Astrocyte of the cerebellum (primary cell): ENCODE data around the gene JAG1.

ENCODE experiments used
- DNase-seq: peaks from one replicate; pipeline ENCODE4 v3.0.0-alpha.2; 2011; ENCODE audit warnings: low read depth
- H3K4me3 ChIP-seq: 2 replicates; pipeline ENCODE4 v1.5.1; 2011; ENCODE audit warnings: mild to moderate bottlenecking, low read depth, low read length, moderate library complexity
- in situ Hi-C: cut with HindIII; loops from 2 replicates; pipeline ENCODE4 v1.10.0; 2017; ENCODE audit warnings: low sequenced_read_pairs
- TF ChIP-seq, protein P1 (sequence below): IDR thresholded peaks from 2 replicates; pipeline ENCODE4 v1.5.1; 2012; ENCODE audit warnings: low read length, low read depth, moderate library complexity, mild to moderate bottlenecking; ENCODE audit errors: missing control alignments

The JAG1 gene

DNA sequence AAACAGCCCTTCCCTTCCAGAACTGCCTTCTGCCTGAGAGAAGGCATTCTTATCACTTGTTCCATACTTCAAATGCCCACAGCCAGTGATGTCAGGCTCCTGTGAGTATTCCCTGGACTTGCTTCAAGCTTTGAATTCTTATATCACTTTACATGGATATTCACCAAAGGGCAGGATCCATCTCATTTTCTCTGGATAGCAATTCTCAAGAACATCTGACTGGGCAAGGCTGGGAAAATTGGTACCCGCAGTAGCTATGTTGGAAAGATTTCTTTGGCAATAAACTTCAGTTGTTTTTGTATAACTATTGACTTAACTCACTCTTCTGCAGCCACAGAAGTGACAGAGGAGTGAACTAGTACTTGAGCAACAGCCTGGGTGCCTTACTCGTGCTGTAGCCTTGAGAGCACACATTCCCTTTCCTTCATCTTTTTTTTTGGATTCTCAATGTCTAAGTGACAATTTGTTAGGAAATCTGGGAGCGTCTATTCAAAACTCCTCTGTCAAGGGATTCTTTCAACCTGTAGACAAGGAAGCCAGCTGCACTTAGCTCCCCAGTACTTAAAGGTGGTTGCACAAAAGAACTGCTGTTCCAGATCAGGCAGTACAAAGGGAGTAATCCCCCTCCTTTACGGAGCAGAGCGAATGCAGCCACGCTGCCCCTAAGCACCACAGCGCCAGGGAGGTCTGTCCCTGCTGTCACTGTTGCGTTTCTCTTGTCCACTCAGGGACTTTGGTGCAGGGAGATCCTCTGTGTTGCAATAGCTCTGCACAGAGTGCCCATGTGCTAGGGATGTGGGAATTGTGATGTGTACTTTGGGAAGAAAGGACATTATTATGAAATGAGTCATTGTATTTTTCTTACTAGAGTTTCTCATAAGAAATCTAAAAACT, 69.6 kb downstream of the JAG1 start:
- in situ Hi-C loops = no loop called here

DNA sequence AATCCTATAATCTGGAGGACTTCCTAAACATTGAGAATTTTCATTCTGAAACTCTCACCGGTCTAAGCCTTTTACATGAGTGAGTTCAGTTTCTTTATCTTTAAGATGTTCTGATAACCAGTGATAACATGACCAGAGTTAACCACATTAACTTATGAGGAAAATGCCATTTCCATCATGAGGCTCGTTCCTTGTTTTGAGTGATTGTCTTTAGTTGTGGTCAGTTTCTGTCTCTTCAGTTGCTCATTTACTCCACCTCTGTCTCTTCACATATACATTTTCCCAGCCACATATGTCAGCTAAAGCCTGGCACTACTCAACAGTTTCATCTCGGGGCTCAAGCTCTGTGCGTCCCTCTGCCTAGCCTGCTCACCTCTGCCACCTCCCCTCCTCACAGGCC, 70.4 kb downstream of the JAG1 start:
- no peak for DNase-seq
- TF ChIP-seq, protein P1, sequence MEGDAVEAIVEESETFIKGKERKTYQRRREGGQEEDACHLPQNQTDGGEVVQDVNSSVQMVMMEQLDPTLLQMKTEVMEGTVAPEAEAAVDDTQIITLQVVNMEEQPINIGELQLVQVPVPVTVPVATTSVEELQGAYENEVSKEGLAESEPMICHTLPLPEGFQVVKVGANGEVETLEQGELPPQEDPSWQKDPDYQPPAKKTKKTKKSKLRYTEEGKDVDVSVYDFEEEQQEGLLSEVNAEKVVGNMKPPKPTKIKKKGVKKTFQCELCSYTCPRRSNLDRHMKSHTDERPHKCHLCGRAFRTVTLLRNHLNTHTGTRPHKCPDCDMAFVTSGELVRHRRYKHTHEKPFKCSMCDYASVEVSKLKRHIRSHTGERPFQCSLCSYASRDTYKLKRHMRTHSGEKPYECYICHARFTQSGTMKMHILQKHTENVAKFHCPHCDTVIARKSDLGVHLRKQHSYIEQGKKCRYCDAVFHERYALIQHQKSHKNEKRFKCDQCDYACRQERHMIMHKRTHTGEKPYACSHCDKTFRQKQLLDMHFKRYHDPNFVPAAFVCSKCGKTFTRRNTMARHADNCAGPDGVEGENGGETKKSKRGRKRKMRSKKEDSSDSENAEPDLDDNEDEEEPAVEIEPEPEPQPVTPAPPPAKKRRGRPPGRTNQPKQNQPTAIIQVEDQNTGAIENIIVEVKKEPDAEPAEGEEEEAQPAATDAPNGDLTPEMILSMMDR = no peak
- no peak overlapping the region for H3K4me3 ChIP-seq
- in situ Hi-C loops = no loop called here

More for the DNA sequence above, 69.6 kb downstream of the JAG1 start:
- H3K4me3 ChIP-seq = no peak overlapping the region
- TF ChIP-seq, protein P1 = no peak
- DNase-seq = peak; percentile 79

DNA sequence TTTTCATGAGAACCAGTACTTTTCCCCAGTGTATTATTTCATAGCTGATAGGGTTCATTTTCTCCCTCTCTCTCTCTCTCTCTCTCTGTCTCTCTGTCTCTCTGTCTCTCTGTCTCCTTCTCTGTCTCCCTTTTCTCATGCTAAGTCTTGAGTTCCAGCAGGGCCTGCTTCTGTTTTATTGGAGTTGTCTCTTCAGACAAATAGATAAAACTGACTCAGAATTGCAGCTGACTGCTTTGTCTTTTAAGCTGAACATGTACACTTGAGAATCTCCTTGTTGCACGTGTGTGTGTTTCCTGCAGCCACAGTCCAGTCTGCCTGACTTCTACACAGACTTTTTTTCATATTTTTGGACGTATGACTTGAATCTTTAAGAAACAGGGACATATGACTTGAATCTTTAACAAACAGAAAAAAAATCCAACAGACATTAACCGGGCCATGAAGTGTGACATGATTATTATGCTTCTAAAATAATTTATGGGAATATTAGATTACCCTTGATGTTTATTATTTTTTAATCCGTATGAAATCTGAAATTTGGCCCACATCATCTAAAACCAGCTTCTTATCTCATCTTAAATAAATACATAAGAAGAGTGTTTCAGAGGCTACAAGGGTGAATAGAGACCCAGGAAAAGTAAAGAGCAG, 71.5 kb downstream of the JAG1 start:
- DNase-seq = no peak
- in situ Hi-C loops = no loop called here
- TF ChIP-seq, protein P1 = no peak

DNA sequence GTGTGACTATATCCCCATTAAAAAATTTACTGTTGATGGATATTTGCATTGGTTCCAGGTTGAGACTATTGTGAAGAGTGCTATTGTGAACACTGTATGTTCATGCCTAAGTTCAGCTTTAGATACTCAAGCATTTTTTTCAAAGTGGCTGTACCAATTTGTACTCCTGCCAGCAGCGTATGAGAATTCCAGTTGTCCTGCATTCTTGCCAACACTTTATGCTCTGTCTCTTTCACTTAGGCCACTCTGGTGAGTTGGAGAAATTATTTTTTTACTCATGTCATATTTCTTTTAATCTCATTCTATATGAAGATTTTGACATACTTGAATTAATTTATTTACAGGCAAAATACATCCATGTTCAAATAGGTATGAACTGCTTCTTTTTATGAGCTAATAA, 76.2 kb downstream of the JAG1 start:
- H3K4me3 ChIP-seq = no peak overlapping the region
- DNase-seq = no peak
- in situ Hi-C loops = no loop called here
- TF ChIP-seq, protein P1 = no peak

More for the DNA sequence above, 71.5 kb downstream of the JAG1 start:
- no peak overlapping the region for H3K4me3 ChIP-seq

DNA sequence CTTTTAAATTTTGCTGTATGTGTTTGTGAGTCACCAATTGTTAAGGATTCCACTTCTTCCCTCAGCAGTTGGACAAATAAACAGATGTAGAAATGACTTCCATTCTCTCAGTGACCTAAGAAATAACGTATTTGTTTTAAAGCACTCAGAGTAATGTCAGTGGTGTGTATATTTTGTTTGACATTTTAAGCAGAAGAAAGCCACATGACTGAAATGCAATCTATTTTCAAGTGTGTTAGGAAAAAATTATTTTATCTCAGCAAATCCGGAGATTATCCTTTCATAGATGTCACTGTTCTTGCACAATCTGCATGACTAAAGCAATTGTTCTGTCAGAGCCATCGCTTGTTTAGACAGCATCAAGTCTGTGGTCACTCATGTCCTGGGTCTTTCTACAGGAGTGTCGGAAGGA, 77.1 kb downstream of the JAG1 start:
- no peak overlapping the region for H3K4me3 ChIP-seq
- in situ Hi-C loops = no loop called here
- TF ChIP-seq, protein P1 = no peak
- DNase-seq = no peak

DNA sequence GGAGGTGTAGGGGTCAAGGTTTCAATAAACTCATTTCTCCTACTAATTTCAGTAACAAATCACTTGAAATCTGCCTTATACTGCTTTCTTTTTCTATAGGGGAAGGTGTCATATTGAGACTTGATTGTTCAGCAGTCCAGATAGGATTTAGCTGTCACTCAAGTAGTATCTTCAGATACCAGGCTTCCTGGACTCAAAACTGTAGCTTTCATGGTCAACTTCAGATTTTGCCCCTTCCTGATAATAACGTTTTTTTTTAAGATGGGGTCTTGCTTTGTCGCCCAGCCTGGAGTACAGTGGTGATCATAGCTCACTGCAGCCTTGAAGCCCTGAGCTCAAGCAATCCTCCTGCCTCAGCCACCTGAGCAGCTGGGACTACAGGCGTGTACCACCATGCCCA, 77.8 kb downstream of the JAG1 start:
- in situ Hi-C loops = no loop called here
- no peak for DNase-seq
- TF ChIP-seq, protein P1 = no peak
- no peak overlapping the region for H3K4me3 ChIP-seq
